Activated CD4-positive, alpha-beta T cell treated with anti-CD3 and anti-CD28 coated beads, Interleukin-2, Interleukin-6, amounts not matched to agents 100 ng/mL and 50 ng/mL, durations not matched to agents 16 hours and 8 hours (primary cell): ENCODE results near the gene CXXC5.
"Not testable (repeated sequence)": the region's sequence is repeated elsewhere in the genome, so short reads cannot be mapped to it uniquely, and the experiment has no call there.

Experiments
- DNase-seq: peaks from one replicate; pipeline ENCODE4 v3.0.0-alpha.2; 2020

CXXC5 gene

DNA sequence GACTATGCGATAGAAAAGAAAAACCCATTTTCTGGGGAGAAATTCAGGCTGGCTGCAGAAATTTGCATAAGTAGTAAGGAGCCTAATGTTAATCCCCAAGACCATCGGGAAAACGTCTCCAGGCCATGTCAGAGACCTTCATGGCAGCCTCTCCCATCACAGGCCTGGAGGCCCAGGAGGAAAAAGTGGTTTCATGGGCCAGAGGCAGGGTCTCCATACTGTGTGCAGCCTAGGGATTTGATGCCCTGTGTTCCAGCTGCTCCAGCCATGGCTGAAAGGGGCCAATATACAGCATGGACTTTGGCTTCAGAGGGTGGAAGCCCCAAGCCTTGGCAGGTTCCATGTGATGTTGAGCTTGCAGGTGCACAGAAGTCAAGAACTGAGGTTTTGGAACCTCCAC lies 71.8 kb downstream of the CXXC5 start:
- DNase-seq, result not testable (repeated sequence)

DNA sequence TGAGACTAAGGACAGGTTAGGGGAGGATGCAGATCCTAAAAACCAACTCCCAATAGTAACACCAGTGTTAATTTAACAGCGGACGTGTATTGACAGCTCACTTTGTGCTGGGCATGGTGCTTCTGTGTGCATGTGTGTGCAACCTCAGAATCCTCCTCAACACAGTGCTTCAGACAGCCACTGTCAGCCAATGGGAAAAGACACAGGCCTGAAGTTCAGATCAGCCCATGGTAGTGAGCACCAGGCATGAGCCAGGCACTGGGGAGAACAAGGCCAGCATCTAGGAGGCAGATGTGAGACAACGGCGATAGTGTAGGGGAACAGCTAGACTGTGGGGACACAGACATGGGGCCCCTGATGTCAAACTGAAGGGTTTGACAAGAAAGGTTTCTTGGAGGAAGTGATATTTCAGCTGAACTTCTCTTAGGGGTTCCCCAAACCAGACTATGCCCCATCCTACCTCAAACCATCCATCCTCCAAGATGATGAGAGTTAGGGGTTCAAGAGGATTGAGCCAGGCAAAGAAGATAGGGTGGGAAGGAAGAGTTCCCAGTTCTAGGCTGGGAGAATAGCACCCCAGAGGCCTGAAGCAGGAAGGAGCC lies 75.9 kb downstream of the CXXC5 start:
- no peak for DNase-seq

DNA sequence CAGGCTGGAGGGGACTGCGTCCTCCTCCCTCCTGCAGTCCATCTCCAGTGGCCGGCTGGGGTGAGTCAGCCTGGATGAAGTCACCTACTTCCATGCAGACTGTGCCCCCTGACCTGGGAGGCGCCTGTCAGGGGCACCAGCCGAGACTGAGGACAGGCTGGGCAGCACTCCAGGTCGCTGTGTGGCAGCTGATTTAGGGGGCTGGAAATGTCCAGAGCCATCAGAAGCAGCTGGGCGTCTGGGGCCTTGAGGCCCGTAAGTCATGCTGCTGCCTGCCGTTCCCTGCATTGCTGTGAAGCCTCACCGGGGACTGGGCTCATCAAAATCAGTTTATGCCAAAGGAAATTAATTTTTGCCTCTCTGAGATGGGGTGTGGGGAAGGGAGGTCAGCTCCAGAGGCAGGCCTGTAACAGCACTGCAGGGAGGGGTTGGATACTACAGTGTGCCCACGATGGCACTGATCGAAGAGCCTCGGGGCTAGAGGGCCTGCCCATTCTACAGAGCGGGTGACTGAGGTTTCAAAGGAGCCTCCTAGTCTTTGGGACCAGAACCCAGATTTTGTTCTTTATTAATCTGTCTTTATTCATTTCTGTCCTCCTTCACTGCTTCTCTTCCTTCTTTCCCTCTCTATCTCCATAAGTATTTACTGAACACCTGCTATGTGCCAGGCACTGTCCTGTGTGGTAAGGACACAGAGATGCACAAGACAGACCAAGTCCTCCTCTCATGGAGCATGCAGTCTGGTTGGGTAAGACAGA lies 77.1 kb downstream of the CXXC5 start:
- no peak for DNase-seq

DNA sequence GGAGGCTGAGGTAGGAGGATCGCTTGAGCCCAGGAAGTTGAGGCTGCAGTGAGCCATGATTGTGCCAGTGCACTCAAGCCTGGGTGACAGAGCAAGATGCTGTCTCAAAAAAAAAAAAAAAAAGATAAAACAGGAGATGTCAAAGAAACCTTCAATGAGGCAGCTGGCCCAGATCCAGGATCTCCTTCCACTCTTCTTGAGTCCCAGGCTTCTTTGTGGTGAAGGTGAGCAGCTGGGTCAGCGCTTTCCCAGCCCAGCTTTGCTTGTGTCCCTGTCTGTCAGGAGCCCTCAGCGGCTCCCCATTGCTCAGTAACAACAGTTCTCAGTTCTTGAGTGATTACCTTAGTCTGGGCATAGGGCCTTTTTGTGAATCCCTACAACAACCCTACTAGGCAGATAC lies 78.1 kb downstream of the CXXC5 start:
- no peak for DNase-seq

DNA sequence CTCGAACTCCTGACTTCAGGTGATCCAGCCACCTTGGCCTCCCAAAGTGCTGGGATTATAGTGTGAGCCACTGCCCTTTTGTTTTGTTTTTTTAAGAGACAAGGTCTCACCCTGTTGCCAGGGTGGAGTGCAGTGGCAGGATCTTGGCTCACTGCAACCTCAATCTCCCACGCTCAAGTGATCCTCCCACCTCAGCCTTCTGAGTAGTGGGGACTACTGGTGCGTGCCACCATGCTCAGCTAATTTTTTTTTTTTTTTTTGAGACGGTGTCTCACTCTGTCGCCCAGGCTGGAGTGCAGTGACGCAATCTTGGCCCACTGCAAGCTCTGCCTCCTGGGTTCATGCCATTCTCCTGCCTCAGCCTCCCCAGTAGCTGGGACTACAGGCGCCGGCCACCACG lies 79.5 kb downstream of the CXXC5 start:
- not testable (repeated sequence) for DNase-seq

DNA sequence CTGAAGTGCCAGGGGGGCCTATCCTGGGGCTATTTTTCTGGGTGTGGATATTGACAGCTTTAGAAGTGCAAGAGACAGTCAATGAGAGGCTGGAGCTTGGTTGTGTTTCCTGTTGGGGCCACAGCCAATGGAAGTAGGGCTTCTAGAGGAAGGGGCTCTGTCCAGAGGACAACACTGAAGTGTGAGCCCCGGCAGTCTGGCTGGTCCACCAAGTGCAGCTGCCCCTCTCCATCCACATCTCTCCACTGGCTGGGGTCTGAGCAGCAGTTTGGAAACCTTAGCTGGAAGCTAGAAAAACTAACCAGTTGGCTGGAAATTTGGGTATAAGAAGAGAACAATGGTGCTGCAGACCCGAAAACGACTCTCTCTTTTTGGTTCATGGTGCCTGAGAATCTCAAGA lies 83.1 kb downstream of the CXXC5 start:
- DNase-seq, result no peak

- no peak for DNase-seq
Measured at GRCh38 chr5:139732019-139732418, 83.9 kb downstream of the CXXC5 start.

GRCh38 chr5:139733010-139733688 lies 85.0 kb downstream of the CXXC5 start:
- no peak for DNase-seq
